ENCODE results near the gene SGO2. TPM values are rescaled to one million over a fixed set of nuclear protein-coding genes. Genes with fewer than 3 reads are reported as not detected.
A peak's percentile ranks its signal among the peaks of the same experiment; 100 is the strongest.

The SGO2 gene
- total RNA-seq, 1 donor from 2014 or later, result 4.9 TPM

DNA sequence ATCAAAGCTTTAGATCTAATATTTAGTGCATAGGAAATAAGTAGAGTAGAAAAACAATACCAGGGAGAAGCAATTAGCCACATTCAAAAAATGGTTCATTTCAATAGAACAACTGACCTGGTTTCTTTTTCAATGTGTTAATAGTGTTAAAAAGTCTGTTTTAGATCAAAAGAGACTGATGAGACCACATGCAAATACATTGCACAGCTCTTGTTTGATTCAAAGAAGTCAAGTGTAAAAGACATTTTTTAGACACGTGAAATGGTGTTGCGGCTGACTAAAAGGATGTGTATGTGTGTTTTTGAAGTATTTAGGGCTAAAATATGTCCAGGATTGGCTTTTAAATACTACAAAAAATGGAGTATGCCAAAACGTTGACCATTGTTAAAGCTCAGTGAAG is 58.6 kb downstream of the SGO2 start:
- H3K9me3 Mint-ChIP-seq (ENCODE audit: unreplicated experiment), result no peaks in the 10 kb centered on the region
- peaks cover 1% of the 10 kb centered on the region for H3K4me1 Mint-ChIP-seq (ENCODE audit: low read depth, unreplicated experiment)
- no peak overlapping the region for H3K27ac Mint-ChIP-seq (ENCODE audit: unreplicated experiment)
- H2AFZ ChIP-seq (ENCODE audit: low read depth, low read length), result no peak overlapping the region
- peaks cover 11% of the 10 kb centered on the region for H3K27me3 Mint-ChIP-seq (ENCODE audit: low read depth, unreplicated experiment)
- no peak overlapping the region for H3K4me2 ChIP-seq (ENCODE audit: low read length)
- no peak overlapping the region for H3K9ac ChIP-seq (ENCODE audit: low read length)
- H3K4me3 Mint-ChIP-seq (ENCODE audit: unreplicated experiment), result no peak overlapping the region
- no peaks in the 10 kb centered on the region for H3K79me2 ChIP-seq (ENCODE audit: insufficient read depth, low read length)
- H3K27me3 ChIP-seq (ENCODE audit: insufficient read depth, low read length), result no peaks in the 10 kb centered on the region
- no peaks in the 10 kb centered on the region for H3K36me3 ChIP-seq (ENCODE audit: insufficient read depth, low read length)
- peaks cover 10% of the 10 kb centered on the region for H3K4me1 ChIP-seq (ENCODE audit: insufficient read depth, low read length)
- no peak for TF ChIP-seq EZH2 (IDR thresholded peaks at IDR 0.05; ENCODE audit: insufficient read depth, low read length)
- TF ChIP-seq, protein P1, sequence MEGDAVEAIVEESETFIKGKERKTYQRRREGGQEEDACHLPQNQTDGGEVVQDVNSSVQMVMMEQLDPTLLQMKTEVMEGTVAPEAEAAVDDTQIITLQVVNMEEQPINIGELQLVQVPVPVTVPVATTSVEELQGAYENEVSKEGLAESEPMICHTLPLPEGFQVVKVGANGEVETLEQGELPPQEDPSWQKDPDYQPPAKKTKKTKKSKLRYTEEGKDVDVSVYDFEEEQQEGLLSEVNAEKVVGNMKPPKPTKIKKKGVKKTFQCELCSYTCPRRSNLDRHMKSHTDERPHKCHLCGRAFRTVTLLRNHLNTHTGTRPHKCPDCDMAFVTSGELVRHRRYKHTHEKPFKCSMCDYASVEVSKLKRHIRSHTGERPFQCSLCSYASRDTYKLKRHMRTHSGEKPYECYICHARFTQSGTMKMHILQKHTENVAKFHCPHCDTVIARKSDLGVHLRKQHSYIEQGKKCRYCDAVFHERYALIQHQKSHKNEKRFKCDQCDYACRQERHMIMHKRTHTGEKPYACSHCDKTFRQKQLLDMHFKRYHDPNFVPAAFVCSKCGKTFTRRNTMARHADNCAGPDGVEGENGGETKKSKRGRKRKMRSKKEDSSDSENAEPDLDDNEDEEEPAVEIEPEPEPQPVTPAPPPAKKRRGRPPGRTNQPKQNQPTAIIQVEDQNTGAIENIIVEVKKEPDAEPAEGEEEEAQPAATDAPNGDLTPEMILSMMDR (IDR thresholded peaks at IDR 0.05; ENCODE audit: insufficient read depth, low read depth, low read length), result no peak
- no peaks in the 10 kb centered on the region for H3K36me3 Mint-ChIP-seq (ENCODE audit: low read depth, unreplicated experiment)
- H4K20me1 ChIP-seq (ENCODE audit: insufficient read depth, low read length), result no peaks in the 10 kb centered on the region
- H3K27ac ChIP-seq (ENCODE audit: low read depth, low read length), result no peak overlapping the region
- DNase-seq (ENCODE audit: low read depth), result no peak
- no peaks in the 10 kb centered on the region for H3K9me3 ChIP-seq (ENCODE audit: insufficient read depth, low read depth, low read length)
- no peak for FAIRE-seq
- no peak overlapping the region for H3K4me3 ChIP-seq (ENCODE audit: insufficient read depth, low read depth, low read length)

- Histone ChIP-seq H3K4me1 (ENCODE audit: insufficient read depth, low read length) (peaks cover 10% of the 10 kb centered on the region), H3K9me3 (ENCODE audit: insufficient read depth, low read depth, low read length) (no peaks in the 10 kb centered on the region), H3K36me3 (ENCODE audit: insufficient read depth, low read length) (no peaks in the 10 kb centered on the region), H4K20me1 (ENCODE audit: insufficient read depth, low read length) (no peaks in the 10 kb centered on the region), H3K27me3 (ENCODE audit: insufficient read depth, low read length) (no peaks in the 10 kb centered on the region), H3K4me2 (ENCODE audit: low read length) (peak overlapping the region; percentile 97), H3K9ac (ENCODE audit: low read length) (peak overlapping the region; percentile 69), H2AFZ (ENCODE audit: low read depth, low read length) (peak overlapping the region; percentile 86), H3K4me3 (ENCODE audit: insufficient read depth, low read depth, low read length) (peak overlapping the region; percentile 75), H3K27ac (ENCODE audit: low read depth, low read length) (no peak overlapping the region), H3K79me2 (ENCODE audit: insufficient read depth, low read length) (no peaks in the 10 kb centered on the region)
- Mint-ChIP-seq H3K9me3 (ENCODE audit: unreplicated experiment) (no peaks in the 10 kb centered on the region), H3K4me3 (ENCODE audit: unreplicated experiment) (peak overlapping the region; percentile 82), H3K4me1 (ENCODE audit: low read depth, unreplicated experiment) (peaks cover 1% of the 10 kb centered on the region), H3K27me3 (ENCODE audit: low read depth, unreplicated experiment) (peaks cover 15% of the 10 kb centered on the region), H3K27ac (ENCODE audit: unreplicated experiment) (no peak overlapping the region), H3K36me3 (ENCODE audit: low read depth, unreplicated experiment) (no peaks in the 10 kb centered on the region)
- FAIRE-seq (no peak), DNase-seq (ENCODE audit: low read depth) (no peak)
- TF ChIP-seq, protein P1 (IDR thresholded peaks at IDR 0.05; ENCODE audit: insufficient read depth, low read depth, low read length), result no peak
- no peak for TF ChIP-seq EZH2 (IDR thresholded peaks at IDR 0.05; ENCODE audit: insufficient read depth, low read length)
These were observed 59.3 kb downstream of the SGO2 start for GRCh38 chr2:200585340-200585729.

GRCh38 chr2:200585730-200586643 is 60.0 kb downstream of the SGO2 start, which contains the start of gene AOX1:
AOX1 (plus strand) TSS chr2:200586014; CDS start chr2:200586109, 95 bp downstream.
- H3K9me3 Mint-ChIP-seq (ENCODE audit: unreplicated experiment), result no peaks in the 10 kb centered on the region
- H3K79me2 ChIP-seq (ENCODE audit: insufficient read depth, low read length), result no peaks in the 10 kb centered on the region
- H3K4me1 ChIP-seq (ENCODE audit: insufficient read depth, low read length), result peaks cover 10% of the 10 kb centered on the region
- no peaks in the 10 kb centered on the region for H3K36me3 ChIP-seq (ENCODE audit: insufficient read depth, low read length)
- H3K36me3 Mint-ChIP-seq (ENCODE audit: low read depth, unreplicated experiment), result no peaks in the 10 kb centered on the region
- H3K4me3 Mint-ChIP-seq (ENCODE audit: unreplicated experiment), result peak within 1 kb of the TSS; percentile 82
- H2AFZ ChIP-seq (ENCODE audit: low read depth, low read length), result peak within 1 kb of the TSS; percentile 86
- H3K4me1 Mint-ChIP-seq (ENCODE audit: low read depth, unreplicated experiment), result peaks cover 1% of the 10 kb centered on the region
- FAIRE-seq (no peak), DNase-seq (ENCODE audit: low read depth) (peak; percentile 34)
- H3K4me2 ChIP-seq (ENCODE audit: low read length), result peak within 1 kb of the TSS; percentile 97
- TF ChIP-seq, protein P1 (IDR thresholded peaks at IDR 0.05; ENCODE audit: insufficient read depth, low read depth, low read length), result no peak
- no peak for TF ChIP-seq EZH2 (IDR thresholded peaks at IDR 0.05; ENCODE audit: insufficient read depth, low read length)
- H3K27me3 ChIP-seq (ENCODE audit: insufficient read depth, low read length), result no peaks in the 10 kb centered on the region
- H3K27me3 Mint-ChIP-seq (ENCODE audit: low read depth, unreplicated experiment), result peaks cover 15% of the 10 kb centered on the region
- H3K27ac Mint-ChIP-seq (ENCODE audit: unreplicated experiment), result no peak within 1 kb of the TSS
- H3K4me3 ChIP-seq (ENCODE audit: insufficient read depth, low read depth, low read length), result peak within 1 kb of the TSS; percentile 75
- H3K9me3 ChIP-seq (ENCODE audit: insufficient read depth, low read depth, low read length), result no peaks in the 10 kb centered on the region
- no peaks in the 10 kb centered on the region for H4K20me1 ChIP-seq (ENCODE audit: insufficient read depth, low read length)
- no peak within 1 kb of the TSS for H3K27ac ChIP-seq (ENCODE audit: low read depth, low read length)
- peak within 1 kb of the TSS; percentile 69 for H3K9ac ChIP-seq (ENCODE audit: low read length)
